Dermis blood vessel endothelial cell (primary cell): Measurements from ENCODE around the gene MAPK14. TPM values are rescaled to one million over a fixed set of nuclear protein-coding genes. Genes with fewer than 3 reads are reported as not detected.
A peak's percentile ranks its signal among the peaks of the same experiment; 100 is the strongest.
"Not testable (repeated sequence)": the region's sequence is repeated elsewhere in the genome, so short reads cannot be mapped to it uniquely, and the experiment has no call there.

Experiments
- DNase-seq: peaks from one replicate; pipeline ENCODE4 v3.0.0; 2010
- total RNA-seq: library from RNA; depleted of rRNA; stranded (reverse); fragments of >200 nt; gene quantifications from 2 replicates; pipeline ENCODE4 v1.2.3, GENCODE V29; 2014

MAPK14 gene
- total RNA-seq, 1 donor from 2014 or later: 71.8 TPM

DNA sequence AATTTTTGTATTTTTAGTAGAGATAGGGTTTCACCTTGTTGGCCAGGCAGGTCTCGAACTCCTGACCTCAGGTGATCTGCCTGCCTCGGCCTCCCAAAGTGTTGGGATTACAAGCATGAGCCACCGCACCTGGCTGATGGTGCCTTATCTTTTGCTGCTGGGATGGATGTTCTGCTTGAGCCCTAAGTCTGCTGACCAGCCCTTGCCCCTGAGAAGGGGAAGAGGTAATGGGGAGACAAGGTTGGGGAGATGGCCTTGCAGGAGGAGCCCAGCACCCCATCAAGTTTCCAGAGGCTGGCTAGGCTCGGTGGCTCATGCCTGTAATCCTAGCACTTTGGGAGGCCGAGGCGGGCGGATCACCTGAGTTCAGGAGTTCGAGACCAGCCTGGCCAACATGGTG lies 96.7 kb downstream of the MAPK14 start:
- not testable (repeated sequence) for DNase-seq

DNA sequence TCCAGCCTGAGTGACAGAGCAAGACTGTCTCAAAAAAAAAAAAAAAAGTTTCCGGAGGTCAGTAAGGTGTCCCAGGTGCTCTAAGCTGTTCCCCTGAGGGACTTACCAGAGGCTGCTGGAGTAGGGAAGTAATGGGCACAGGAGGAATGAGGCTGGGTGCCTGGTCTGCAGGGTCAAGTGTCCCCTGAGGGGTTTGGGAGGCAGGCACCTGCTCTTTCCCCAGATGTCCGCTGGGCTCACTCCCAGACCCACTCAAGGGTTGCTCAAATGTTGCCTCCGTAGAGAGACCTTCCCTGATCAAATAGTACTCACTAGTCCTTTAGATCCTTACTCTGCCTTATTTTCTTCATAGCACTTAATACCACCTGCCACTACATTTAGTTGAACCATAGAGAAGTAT lies 97.3 kb downstream of the MAPK14 start:
- DNase-seq: no peak

DNA sequence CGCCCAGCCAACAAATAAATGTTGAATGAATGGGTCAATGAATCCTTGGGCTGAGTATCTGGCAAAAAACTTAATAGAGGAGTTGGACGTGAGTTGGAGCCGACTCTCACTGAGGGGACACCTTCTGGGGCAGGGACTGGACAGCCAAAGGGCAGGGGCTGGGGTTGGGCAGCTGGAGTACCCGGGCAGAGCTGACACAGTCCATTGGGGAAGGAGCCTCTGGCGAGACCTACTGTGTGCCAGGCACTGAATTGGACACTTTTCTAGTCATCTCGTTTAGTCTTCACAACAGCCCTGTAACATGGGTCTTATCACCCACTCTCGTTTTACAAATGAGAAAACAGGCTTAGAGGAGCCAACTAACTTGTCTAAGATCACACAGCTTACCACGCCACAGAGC lies 98.0 kb downstream of the MAPK14 start:
- DNase-seq: no peak

DNA sequence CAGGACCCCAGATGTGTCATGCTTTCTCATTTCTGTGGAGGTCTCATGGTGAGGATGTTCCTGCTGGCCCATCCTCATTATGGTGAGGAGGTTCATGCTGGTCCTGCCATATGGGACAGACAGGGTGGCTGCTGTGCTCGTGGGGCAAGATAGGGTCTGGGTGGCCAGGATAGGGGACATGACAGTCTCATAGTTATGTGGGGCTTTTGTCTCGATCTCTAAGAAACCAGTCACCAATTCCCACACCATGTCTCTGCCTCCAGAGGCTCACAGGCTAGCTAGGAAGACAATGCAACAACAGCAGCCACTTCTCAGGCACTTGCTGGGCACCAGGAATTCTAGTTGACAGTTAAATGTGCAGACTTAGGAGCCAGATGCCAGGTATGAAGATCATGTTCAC lies 98.5 kb downstream of the MAPK14 start:
- DNase-seq: no peak

DNA sequence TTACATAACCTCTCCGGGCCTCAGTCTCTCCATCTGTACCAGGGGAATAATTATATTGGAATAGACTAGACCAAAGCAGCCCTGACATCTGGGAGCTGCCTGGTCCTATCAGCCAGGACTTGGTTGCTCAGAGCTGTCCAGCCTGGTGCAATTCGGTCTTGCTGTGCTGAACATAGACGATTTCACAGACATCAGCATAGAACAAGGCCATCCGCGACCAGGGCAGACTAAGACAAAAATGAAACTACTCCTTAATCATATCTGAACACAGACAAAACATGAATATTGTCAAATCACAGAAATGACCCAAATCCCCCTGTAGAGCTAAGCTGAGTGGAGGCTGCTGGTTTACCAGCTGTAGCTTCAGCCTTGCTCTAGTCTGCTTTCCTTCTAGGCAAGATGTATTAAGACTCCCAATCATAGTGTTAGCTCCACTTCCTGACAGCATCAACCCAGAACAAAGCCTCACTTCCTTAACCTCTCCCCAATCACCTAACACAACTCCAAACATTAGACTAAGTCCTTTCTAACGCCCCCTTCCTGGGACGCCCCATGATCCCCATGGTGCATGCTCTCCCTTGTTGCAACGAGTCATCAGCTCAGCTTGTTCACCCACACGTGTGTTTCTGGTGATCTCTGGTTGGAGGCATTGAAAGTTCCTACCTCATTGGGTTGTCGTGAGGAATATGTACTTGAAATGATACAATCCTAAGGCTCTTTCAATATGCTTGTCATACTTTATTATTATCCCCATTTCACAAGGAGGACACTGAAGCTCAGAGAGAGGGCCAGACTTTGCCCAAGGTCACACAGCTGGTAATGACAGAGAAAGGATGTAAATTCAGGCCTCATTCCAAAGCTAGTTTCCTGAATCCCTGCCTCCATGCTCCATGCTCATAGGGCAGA lies 99.2 kb downstream of the MAPK14 start:
- DNase-seq: peak; percentile 62

DNA sequence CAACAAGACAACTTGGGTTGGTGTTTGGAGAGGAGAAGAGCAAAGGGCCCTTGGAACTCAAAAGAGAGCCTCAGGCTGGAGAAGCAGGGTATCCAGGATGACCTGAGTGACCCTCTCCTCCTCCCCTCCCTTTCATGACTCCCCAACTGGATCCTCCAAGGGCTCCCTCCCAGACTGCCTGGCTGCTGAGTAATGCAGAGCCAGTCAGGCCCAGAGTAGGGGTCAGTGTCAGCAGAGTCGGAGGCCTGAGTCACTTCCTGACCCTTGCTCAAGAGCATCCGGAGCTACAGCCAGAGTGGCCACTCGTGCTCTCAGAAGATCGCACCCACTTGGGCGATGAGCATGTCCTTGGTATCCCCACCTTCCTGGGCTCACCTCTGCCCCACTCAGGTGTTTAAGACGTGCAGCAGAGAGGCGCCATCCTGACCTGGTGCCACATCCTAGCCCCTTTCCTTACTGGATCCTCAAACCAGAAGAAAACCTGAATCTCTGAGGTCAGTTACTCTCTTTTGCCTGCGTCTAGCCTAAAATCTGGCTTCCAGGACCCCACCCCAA lies 99.9 kb downstream of the MAPK14 start:
- peak; percentile 91 for DNase-seq

DNA sequence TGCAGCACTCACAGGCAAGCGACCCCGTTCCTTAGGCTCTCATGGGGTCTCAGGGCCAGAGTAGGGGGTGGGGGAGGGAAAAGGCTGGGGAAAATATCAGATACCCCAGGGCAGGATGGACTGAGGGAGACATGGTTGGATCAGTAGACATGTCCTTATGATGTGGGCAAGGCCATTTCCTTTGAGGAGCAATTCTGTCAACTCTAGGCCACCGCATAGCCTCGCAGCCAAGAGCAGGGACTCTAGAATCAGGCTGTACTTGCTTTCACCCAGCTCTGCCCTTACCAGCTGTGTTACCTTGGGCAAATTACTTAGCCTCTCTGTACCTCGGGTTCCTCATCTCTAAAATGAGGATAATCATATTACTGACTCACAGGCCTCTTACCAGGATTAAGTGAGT lies 100.5 kb downstream of the MAPK14 start:
- DNase-seq: no peak

DNA sequence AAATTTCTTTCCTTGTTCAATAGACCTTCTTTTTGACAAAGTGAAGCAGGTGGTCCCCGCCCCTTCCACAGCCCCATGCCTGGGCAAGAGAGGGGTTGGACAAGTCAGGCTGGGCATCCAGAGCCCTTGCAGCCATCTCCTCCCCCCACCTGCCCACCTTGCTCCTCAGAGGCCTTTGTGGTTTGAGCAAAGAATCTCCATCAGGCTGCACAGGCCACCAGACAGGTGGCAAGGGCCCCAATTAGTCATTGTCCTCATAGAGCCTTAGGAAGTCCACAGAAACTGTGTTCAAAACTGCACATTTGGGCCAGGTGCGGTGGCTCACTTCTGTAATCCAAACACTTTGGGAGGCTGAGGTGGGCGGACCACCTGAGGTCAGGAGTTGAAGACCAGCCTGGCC lies 101.2 kb downstream of the MAPK14 start:
- DNase-seq: no peak

DNA sequence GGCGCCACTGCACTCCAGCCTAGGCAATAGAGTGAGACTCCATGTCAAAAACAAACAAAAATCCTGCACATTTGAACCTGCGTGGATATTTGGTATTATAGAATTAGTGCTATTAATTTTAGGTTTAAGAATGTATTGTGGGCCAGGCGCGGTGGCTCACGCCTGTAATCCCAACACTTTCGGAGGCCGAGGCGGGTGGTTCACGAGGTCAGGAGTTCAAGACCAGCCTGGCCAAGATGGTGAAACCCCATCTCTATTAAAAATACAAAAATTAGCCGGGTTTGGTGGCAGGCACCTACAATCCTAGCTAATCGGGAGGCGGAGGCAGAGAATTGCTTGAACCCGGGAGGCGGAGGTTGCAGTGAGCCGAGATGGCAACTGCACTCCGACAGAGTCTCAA lies 101.7 kb downstream of the MAPK14 start:
- not testable (repeated sequence) for DNase-seq

DNA sequence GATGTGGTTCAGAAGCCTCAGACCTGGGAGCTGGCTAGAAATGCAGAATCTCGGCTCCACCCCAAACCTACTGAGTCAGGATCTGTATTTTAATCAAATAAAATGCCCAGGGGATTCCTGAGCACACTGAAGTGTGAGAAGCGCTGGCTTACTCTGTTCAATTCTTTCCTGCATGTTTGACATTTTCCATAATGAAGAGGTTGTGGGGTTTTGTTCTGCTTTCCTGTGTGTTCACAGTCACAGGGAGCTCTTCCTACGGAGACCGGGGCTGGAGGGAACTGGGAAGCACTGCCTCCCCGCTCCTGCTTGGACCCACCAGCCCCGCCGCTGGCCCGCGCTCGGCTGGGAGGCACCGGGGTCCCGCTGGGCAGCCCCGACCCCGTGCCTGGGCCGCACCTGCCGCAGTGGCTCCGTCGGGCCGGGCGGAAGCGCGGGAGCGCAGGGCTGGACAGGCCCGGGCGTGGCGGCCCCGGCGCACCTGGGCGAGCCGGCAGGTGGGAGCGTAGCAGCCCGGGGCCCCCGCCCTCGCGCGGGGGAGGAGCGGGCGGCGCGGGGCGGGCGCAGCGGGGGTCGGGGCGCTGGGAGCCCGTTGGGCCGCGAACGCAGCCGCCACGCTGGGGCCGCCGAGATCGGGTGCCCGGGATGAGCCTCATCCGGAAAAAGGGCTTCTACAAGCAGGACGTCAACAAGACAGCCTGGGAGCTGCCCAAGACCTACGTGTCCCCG lies 102.5 kb downstream of the MAPK14 start, which contains the start of gene MAPK13:
MAPK13 (plus strand) TSS at position 573 of the 726 bp plus-strand sequence; CDS start at position 643, 70 bp downstream.
- peak; percentile 39 for DNase-seq

DNA sequence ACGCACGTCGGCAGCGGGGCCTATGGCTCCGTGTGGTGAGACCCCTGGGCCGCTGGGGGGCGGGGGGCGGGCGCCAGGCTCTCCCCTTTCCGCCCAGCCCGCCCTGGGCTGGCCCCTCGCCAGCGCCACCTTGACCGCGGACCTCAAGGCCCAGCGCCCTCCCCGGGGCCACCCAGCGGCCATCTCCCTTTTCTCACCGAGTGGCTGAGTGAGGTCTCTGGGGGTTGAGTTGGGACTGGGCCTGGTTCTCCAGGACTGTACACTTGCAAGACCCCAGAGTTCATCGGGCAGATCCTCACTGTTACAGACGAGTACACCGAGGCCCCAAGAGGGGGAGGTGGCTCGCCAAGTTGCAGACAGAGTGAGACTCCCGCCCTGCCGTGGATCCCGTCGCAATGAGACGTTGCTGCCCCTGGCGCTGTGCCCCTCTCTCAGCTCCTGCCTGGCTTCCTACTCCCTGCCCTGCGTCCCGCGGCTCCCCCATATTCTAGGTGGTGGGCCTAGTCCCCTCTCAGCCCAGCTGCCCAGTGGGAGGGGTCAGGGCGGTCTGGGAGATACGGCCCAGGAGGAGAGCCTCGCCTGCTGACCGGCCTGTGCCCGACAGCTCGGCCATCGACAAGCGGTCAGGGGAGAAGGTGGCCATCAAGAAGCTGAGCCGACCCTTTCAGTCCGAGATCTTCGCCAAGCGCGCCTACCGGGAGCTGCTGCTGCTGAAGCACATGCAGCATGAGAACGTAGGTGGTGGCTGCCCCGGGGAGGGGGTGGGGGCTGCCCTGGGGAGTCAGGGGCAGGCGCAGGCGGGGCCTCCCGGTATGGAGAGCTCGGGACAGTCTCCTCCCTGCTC lies 103.3 kb downstream of the MAPK14 start:
- DNase-seq: peak; percentile 28

DNA sequence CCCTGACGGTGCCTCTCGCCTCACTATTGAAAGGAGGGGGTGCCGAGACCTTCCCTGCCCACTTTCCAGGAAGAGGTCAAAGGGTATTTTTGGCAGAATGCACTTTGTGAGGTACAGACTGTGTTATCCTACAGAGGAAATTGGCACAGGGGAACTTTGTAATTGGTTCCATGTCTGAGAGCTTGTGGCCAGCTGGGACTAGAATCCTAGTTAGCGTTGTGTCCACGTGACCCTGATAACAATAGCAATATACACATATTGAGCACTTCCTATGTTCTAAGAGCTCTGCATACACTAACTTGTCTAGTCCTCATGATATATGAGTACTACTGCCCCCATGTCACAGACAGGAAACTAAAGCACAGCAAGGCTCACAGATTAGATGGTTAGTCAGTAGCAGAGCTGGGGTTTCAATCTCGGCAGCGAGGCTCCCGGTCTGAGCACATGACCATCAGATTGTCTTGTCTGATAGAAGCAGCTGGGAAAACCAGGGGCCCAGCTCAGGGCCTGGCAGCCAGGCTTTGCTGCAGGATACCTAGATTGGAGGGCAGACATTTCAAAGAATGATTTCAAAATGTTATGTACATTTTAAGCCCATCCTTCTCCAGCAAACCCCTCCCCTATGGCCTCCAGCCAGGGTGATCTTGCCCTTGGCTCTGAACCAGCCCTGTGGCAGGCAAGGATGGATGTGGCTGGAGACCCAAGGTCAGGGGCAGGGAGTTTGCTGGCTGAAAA lies 104.1 kb downstream of the MAPK14 start:
- DNase-seq: peak; percentile 92

DNA sequence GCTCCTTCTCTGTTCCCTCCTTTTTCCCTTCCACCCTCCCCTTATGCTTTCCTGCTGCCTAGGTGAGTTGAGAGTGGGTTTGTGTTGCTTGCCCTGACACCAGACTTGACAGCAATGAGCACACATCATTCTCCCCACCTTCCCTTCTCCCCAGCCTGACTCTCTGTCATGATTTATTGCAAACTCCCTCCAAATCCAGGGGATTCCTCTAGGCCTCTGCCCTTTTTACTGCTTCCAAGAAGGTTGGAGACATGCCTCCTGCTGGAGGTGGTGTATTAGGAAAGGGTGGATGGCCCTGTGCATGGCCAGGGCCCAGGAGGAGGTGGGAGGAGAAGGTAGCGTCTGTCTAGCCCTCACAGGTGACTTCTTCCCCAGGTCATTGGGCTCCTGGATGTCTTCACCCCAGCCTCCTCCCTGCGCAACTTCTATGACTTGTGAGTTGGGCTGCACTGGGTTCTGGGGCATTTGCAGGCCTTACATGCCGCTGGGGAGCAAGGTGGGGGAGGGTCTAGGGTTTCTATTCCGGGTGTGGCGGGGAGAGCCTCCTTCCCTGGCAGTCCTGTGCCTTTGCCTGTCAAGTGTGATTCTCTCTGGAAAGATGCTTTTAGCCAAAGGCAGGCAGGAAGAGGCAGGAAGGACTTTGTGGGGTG lies 104.8 kb downstream of the MAPK14 start:
- no peak for DNase-seq

DNA sequence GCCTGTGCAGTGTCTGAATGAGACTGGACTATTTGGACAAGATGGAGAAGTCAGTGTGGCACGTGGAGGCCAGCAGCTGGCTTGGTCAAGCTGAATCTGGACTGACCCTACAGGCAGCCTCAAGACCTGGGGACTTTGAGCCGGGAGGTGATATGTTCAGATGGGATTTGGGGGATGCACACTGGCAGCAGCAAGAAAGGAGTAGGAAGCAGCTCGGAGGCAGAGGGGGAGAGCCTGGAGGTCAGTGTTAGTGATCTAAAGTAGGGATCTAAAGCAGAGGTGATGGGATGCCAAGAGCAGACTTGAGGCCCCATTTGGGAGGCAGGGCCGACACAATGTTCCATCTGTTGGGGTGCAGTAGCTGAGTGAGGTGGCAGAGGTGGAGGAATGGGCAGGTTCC lies 105.5 kb downstream of the MAPK14 start:
- DNase-seq: no peak

DNA sequence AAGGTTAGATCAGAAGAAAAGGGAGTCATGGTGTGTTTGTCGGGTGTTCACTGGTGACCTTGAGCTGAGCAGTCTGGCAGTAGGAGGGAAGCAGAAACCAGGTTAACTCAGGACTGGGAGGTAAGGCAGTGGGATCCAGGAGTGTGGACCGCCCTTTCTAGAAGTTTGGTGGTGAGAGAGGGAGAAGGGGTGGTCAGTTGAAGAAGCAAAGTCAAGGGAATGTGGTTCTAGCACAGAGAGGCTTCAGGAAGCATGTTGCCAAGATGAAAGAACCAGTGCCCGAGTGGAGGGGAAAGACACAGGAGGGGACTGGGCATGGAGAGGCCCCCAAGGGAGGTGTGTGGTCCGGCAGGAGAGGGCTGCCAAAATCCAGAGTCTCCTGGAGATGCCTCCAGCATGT lies 106.3 kb downstream of the MAPK14 start:
- DNase-seq: no peak

DNA sequence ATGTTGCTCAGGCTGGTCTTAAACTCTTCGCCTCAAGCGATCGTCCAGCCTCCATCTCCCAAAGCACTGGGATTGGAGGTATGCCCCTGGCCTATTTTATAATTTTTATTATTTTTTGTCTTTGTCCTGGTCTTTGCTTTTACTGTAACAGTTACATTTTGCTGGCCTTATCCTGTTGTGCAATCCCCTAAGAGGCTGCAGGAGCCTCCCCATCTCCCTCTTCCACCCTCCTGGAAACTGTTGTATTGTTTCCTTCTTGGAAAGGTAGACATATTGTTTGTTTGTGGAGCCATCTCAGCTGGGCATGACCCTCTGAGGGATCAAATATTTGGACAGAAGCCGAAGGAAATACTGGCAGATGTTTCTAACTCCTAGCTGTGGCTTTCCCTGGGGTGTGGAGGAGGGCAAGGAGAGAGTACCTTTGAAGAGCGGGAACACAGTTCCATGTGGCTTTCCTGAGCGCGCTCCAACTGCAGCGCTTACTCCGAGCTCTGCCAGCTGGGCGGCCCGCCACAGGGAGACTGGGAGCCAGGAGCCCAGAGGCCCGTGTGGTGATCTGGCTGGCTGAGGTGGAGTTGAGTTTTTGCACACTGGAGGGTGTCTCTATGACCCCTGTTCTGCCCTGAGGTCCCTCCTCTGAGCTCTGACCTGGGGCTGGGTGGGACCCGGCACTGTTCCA lies 107.6 kb downstream of the MAPK14 start:
- no peak for DNase-seq

DNA sequence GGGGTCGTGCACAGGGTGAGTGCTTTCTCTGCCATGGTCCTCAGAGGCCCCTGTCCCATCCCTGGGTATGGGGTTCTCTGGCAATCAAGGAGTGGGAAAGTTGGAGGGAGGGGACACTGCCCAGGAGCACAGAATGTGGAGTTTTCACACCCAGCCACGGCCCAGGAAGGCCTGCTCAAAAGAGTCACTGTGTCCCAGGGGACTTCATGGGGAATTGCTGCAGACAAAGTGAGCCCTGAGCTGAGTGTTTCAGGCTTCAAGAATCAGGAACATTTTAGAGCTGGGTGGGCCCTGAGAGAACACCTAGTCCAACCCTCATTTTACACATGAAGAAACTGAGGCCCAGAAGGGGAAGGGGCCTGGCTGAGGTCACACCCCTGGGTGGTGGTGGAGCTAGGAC lies 108.4 kb downstream of the MAPK14 start:
- no peak for DNase-seq

DNA sequence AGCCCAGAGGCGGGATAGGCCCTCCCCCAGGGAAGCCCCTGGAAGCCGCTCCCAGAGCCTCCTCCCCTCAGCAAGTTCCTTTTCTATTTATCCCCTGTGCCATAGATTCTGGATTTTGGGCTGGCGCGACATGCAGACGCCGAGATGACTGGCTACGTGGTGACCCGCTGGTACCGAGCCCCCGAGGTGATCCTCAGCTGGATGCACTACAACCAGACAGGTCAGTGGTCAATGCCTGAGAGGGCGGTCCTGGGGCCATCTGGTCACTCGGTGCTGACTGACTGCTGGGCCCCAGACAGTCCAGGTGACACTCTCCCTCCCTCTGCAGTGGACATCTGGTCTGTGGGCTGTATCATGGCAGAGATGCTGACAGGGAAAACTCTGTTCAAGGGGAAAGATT lies 108.9 kb downstream of the MAPK14 start:
- no peak for DNase-seq

DNA sequence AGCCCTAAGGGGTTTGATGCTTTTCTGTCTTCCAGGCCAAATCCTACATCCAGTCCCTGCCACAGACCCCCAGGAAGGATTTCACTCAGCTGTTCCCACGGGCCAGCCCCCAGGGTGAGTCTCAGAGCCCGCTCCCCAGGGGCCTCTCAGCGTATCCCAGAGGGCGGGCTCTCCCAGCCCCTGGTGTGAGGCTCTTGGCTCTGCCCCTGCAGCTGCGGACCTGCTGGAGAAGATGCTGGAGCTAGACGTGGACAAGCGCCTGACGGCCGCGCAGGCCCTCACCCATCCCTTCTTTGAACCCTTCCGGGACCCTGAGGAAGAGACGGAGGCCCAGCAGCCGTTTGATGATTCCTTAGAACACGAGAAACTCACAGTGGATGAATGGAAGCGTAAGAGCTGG lies 111.1 kb downstream of the MAPK14 start:
- DNase-seq: no peak

DNA sequence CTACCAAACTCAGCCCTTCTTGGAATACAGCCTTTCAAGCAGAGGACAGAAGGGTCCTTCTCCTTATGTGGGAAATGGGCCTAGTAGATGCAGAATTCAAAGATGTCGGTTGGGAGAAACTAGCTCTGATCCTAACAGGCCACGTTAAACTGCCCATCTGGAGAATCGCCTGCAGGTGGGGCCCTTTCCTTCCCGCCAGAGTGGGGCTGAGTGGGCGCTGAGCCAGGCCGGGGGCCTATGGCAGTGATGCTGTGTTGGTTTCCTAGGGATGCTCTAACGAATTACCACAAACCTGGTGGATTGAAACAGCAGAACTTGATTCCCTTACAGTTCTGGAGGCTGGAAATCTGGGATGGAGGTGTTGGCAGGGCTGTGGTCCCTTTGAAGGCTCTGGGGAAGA lies 111.8 kb downstream of the MAPK14 start:
- peak; percentile 60 for DNase-seq
